ENCODE data around the gene SLC22A3.
"Not testable (repeated sequence)": the region's sequence is repeated elsewhere in the genome, so short reads cannot be mapped to it uniquely, and the experiment has no call there.

Gene SLC22A3

DNA sequence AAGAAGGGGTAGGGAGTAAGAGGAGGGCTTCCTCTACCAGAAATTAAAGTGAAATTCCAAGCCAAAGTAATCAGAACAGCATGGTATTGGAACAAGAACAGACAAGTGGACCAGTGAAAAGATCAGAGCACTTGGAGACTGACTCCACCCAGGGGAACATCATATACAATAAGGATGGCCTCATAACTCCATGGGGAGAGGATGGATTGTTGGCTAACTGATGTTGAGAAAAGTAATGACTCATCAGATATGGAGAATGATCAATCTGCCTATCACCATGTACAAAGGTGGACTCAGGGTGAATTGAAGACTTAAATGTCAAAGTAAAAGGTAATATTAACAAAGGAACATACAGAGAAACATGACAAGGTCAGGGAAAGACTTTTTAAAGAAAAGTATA lies 12.8 kb downstream of the SLC22A3 start:
- H3K4me1 ChIP-seq (ENCODE audit: control insufficient read depth, insufficient read depth, low read length), result no peaks in the 10 kb centered on the region
- H3K9me3 ChIP-seq (ENCODE audit: control insufficient read depth, insufficient read depth, low read length), result no peaks in the 10 kb centered on the region
- no peaks in the 10 kb centered on the region for H3K27me3 ChIP-seq (ENCODE audit: control insufficient read depth, insufficient read depth, low read length)
- H3K4me3 ChIP-seq (ENCODE audit: low read depth, low read length), result no peak overlapping the region
- no peaks in the 10 kb centered on the region for H3K36me3 ChIP-seq (ENCODE audit: control insufficient read depth, insufficient read depth, low read length)
- no peak overlapping the region for H3K9ac ChIP-seq (ENCODE audit: low read depth, low read length)

DNA sequence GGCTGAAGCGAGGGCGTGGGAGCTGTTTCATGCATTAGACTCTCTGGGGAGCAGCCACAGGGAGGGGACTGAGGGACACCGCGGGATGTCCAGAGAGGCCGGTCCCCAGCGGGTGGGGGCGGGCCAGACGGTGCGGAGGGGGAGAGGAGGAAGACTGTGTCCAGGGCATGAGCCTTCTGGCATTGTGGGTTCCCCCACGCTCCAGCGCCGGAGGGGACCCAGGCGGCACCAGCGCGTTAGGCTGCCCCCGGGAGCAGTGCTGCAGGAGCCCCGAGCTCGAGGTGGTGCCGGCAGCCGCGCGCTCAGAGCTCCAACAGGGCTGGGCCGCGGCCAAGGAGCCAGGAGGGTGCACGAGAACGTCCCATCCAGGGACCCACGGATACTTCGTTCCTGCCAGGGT lies 14.4 kb downstream of the SLC22A3 start:
- Histone ChIP-seq H3K9me3 (ENCODE audit: control insufficient read depth, insufficient read depth, low read length) (no peaks in the 10 kb centered on the region), H3K4me1 (ENCODE audit: control insufficient read depth, insufficient read depth, low read length) (no peaks in the 10 kb centered on the region), H3K27me3 (ENCODE audit: control insufficient read depth, insufficient read depth, low read length) (no peaks in the 10 kb centered on the region)

DNA sequence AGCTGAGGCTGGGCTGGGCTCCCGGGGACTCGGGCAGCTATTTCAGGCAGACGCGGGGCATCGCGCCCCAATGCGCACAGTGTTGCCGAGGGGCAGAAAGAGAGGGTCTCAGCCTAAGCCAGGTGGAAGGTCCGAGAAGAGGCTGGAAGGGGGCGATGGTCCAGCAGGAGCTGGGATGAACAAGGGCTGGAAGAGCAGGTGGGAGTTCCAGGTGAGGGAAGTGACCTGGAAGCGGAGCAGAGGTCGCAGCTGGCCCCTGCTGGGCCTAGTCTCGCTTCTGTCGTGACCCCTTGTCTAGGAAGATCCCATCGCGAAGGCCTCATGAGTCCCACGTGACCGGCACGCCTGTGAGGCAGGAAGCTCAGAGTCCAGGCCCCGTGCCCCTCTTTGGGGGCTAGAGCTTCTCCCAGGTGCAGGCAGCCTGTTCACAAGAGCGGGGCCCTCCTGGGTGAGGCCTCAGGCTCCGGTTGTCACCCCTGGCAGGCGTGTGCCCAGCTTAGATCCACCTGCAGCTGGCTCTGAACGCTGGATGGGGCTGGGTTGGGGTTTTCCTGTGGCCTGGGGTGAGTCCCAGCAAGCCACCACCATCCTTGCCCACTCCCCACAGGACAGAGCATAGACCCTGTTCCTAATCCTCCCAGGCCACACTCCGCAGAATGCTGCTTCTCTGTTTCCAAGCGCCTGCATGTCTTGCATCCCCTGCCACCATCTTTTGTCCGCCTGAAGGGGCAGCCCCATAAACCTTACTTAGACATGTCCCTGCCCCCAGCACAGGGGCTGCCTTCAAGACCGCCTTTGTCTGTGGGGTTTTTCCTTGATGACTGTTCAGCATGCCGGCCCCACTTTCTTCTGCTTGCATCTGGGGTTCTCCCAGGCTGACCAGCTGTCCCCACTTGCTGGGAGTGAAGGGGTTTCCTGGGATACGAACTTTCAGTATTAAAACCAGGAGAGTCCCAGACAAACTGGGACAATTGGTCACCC lies 15.1 kb downstream of the SLC22A3 start:
- no peaks in the 10 kb centered on the region for H3K36me3 ChIP-seq (ENCODE audit: control insufficient read depth, insufficient read depth, low read length)
- no peaks in the 10 kb centered on the region for H3K27me3 ChIP-seq (ENCODE audit: control insufficient read depth, insufficient read depth, low read length)
- H3K4me3 ChIP-seq (ENCODE audit: low read depth, low read length), result no peak overlapping the region

More for the DNA sequence above, 14.4 kb downstream of the SLC22A3 start:
- no peak overlapping the region for H3K9ac ChIP-seq (ENCODE audit: low read depth, low read length)
- no peak overlapping the region for H3K4me3 ChIP-seq (ENCODE audit: low read depth, low read length)
- no peaks in the 10 kb centered on the region for H3K36me3 ChIP-seq (ENCODE audit: control insufficient read depth, insufficient read depth, low read length)

DNA sequence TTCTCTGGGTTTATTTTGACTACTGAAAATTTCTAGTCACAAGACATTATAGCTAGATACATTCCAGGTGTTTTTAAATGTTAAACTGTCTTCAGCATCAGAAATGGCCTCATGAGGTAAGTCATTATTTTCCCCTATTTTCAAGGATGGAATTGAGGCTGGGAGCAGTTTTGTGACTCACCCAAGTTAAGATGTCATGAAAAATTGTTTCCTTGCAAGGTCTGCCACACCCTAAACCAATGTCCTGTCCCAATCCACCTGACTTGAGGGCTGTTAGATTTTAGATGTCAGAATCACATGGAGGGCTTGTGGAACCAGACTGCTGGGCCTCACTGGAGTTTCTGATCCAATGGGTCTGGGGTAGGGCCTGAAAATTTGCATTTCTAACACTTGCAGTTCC lies 16.9 kb downstream of the SLC22A3 start:
- H3K27me3 ChIP-seq (ENCODE audit: control insufficient read depth, insufficient read depth, low read length), result no peaks in the 10 kb centered on the region
- no peak overlapping the region for H3K9ac ChIP-seq (ENCODE audit: low read depth, low read length)
- no peaks in the 10 kb centered on the region for H3K9me3 ChIP-seq (ENCODE audit: control insufficient read depth, insufficient read depth, low read length)
- no peak overlapping the region for H3K4me3 ChIP-seq (ENCODE audit: low read depth, low read length)
- H3K36me3 ChIP-seq (ENCODE audit: control insufficient read depth, insufficient read depth, low read length), result no peaks in the 10 kb centered on the region
- no peaks in the 10 kb centered on the region for H3K4me1 ChIP-seq (ENCODE audit: control insufficient read depth, insufficient read depth, low read length)

More for the DNA sequence above, 15.1 kb downstream of the SLC22A3 start:
- no peaks in the 10 kb centered on the region for H3K9me3 ChIP-seq (ENCODE audit: control insufficient read depth, insufficient read depth, low read length)
- no peak overlapping the region for H3K9ac ChIP-seq (ENCODE audit: low read depth, low read length)
- H3K4me1 ChIP-seq (ENCODE audit: control insufficient read depth, insufficient read depth, low read length), result no peaks in the 10 kb centered on the region

DNA sequence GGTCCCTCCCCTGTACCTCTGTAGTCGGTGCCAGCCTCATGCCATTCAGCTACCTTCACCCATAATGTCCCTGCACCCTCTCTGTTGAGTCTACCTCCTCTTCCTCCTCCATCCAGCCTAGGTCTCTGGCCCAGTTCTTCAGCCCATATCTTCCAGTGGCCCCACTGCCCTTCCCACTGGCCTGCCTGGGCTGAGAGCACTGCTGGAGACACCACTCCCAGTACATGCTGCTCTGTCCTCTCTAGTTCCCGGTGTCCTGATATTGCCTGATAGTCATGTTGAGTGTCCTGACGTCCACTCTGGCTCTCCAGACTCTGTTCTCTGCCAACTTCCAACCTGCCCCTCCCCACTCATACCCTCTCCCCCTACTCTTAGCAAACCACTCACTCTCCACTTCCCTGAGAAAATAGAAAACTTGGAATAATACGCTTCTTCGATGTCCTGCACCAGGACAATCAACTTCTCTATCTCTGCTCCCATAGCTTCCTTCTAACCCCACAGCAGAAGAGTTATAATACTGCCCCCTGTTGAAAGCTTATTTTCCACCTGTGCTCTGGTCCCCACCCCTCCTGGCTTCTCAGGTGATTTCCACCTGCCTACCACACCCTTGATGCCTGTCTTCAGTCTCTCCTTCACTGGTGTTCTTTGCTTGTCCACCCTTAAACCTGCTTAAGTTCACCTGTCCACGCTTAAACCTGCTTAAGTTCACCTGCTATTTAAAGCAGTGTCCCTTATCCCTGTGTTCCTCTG lies 19.8 kb downstream of the SLC22A3 start:
- Histone ChIP-seq H3K4me3 (ENCODE audit: low read depth, low read length) (no peak overlapping the region), H3K9me3 (ENCODE audit: control insufficient read depth, insufficient read depth, low read length) (no peaks in the 10 kb centered on the region), H3K4me1 (ENCODE audit: control insufficient read depth, insufficient read depth, low read length) (no peaks in the 10 kb centered on the region), H3K9ac (ENCODE audit: low read depth, low read length) (no peak overlapping the region), H3K36me3 (ENCODE audit: control insufficient read depth, insufficient read depth, low read length) (no peaks in the 10 kb centered on the region), H3K27me3 (ENCODE audit: control insufficient read depth, insufficient read depth, low read length) (no peaks in the 10 kb centered on the region)

DNA sequence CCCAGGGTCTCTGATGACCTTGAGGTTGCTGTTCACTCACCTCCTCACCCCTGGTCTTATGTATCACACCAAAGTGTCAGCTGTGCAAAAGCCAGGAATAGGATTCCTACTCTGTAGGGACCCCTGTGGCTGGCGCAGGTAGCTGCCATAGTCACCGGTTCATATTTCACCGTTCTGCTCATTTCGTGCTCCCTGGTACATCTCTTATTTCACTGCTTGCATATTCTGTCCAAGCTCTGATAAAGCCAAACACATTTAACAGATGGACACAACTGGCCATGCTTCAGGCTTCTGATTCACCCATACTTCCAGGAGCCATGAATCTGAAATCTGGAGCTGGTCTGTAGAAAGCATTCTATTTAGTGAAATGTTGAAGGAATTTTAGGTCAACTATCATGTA lies 20.5 kb downstream of the SLC22A3 start:
- Histone ChIP-seq H3K4me1 (ENCODE audit: control insufficient read depth, insufficient read depth, low read length) (no peaks in the 10 kb centered on the region), H3K27me3 (ENCODE audit: control insufficient read depth, insufficient read depth, low read length) (no peaks in the 10 kb centered on the region), H3K4me3 (ENCODE audit: low read depth, low read length) (no peak overlapping the region), H3K9ac (ENCODE audit: low read depth, low read length) (no peak overlapping the region), H3K9me3 (ENCODE audit: control insufficient read depth, insufficient read depth, low read length) (no peaks in the 10 kb centered on the region), H3K36me3 (ENCODE audit: control insufficient read depth, insufficient read depth, low read length) (no peaks in the 10 kb centered on the region)

DNA sequence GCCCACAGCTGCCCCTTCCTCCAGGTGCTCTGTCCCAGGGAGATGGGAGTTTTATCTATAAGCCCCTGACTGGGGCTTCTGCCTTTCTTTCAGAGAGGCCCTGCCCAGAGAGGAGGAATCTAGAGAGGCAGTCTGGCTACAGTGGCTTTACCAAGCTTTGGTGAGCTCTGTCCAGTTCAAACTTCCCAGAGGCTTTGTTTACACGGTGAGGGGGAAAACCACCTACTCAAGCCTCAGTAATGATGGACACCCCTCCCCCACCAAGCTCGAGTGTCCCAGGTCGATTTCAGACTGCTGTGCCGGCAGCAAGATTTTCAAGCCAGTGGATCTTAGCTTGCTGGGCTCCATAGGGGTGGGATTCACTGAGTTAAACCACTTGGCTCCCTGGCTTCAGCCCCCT lies 25.4 kb downstream of the SLC22A3 start:
- not testable (repeated sequence) for H3K9ac ChIP-seq (ENCODE audit: low read depth, low read length); H3K36me3 ChIP-seq (ENCODE audit: control insufficient read depth, insufficient read depth, low read length); H3K4me3 ChIP-seq (ENCODE audit: low read depth, low read length); H3K4me1 ChIP-seq (ENCODE audit: control insufficient read depth, insufficient read depth, low read length); H3K27me3 ChIP-seq (ENCODE audit: control insufficient read depth, insufficient read depth, low read length); H3K9me3 ChIP-seq (ENCODE audit: control insufficient read depth, insufficient read depth, low read length)

DNA sequence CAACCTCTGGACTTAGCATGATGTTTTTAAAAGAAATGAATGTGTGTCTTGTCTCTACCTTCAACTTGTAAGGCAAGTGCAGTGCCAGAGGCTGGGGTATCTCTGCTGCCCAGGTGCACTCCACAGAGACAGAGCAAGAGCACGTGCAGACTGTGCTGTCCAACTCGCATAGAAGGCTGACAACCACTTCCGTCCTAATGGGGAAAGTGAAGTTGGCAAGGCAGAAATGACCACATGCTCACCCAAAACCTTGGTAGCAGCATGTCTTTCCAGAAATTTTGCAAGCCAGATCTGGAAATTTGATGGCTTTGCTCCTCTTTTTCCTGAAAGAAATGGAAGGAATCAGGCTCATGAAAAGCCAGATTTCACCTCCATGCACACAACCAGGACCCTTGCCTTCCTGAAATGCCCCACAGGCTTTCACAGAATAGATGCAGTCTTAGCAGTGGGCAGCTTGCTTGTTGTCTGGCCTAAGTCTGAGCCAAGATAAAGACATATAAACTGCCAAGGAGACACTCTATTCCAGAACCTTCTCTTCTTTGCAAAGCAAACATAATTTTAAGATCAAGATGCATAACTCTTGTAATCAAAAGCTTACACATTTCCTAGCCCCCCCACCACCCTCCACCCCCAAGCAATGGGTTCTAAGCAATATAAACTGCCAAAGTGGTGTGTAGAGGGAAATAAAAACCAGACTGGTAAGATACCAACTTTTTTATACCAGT lies 26.8 kb downstream of the SLC22A3 start:
- Histone ChIP-seq H3K36me3 (ENCODE audit: control insufficient read depth, insufficient read depth, low read length) (no peaks in the 10 kb centered on the region), H3K9ac (ENCODE audit: low read depth, low read length) (no peak overlapping the region), H3K9me3 (ENCODE audit: control insufficient read depth, insufficient read depth, low read length) (no peaks in the 10 kb centered on the region), H3K27me3 (ENCODE audit: control insufficient read depth, insufficient read depth, low read length) (no peaks in the 10 kb centered on the region), H3K4me1 (ENCODE audit: control insufficient read depth, insufficient read depth, low read length) (no peaks in the 10 kb centered on the region), H3K4me3 (ENCODE audit: low read depth, low read length) (no peak overlapping the region)

DNA sequence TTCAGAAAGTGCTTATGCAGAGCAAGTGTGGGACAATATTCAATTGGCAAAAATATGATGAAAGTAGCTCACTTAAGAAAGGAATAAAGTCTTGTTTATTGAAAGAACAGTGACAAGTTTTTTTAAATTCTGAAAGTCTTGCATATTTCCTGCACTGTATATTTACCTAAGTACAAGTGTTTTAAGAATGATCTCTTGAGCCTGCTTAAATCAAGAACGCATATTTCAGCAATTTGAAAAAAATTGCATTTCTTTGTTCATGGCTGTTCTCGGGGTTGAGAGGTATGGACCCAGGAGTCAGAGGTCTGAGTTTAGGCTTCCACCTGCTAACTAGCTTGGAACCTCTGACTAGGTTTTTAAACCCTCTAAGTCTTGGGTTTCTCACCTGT lies 27.4 kb downstream of the SLC22A3 start:
- Histone ChIP-seq H3K36me3 (ENCODE audit: control insufficient read depth, insufficient read depth, low read length) (no peaks in the 10 kb centered on the region), H3K4me3 (ENCODE audit: low read depth, low read length) (no peak overlapping the region), H3K9me3 (ENCODE audit: control insufficient read depth, insufficient read depth, low read length) (no peaks in the 10 kb centered on the region), H3K4me1 (ENCODE audit: control insufficient read depth, insufficient read depth, low read length) (no peaks in the 10 kb centered on the region), H3K27me3 (ENCODE audit: control insufficient read depth, insufficient read depth, low read length) (no peaks in the 10 kb centered on the region), H3K9ac (ENCODE audit: low read depth, low read length) (no peak overlapping the region)

DNA sequence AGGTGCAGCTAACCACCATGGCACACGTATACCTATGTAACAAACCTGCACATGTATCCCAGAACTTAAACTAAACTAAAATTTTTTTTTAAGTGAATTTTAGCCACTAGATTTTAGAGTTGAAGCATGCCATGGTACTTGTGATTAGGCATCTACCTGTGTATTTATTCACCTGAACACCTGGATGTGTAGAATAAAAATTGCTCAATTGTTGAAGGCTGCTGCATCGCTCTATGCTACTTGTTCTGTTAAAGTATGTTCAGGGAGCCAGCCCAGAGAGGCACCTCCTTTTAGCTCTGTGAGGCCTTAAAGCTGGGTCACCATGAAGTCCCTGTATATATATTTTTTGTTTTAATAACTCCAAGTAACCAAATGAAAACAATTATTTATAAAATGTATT lies 28.3 kb downstream of the SLC22A3 start:
- no peaks in the 10 kb centered on the region for H3K9me3 ChIP-seq (ENCODE audit: control insufficient read depth, insufficient read depth, low read length)
- H3K4me1 ChIP-seq (ENCODE audit: control insufficient read depth, insufficient read depth, low read length), result no peaks in the 10 kb centered on the region
- H3K27me3 ChIP-seq (ENCODE audit: control insufficient read depth, insufficient read depth, low read length), result no peaks in the 10 kb centered on the region
- H3K36me3 ChIP-seq (ENCODE audit: control insufficient read depth, insufficient read depth, low read length), result no peaks in the 10 kb centered on the region
- no peak overlapping the region for H3K9ac ChIP-seq (ENCODE audit: low read depth, low read length)
- H3K4me3 ChIP-seq (ENCODE audit: low read depth, low read length), result no peak overlapping the region

DNA sequence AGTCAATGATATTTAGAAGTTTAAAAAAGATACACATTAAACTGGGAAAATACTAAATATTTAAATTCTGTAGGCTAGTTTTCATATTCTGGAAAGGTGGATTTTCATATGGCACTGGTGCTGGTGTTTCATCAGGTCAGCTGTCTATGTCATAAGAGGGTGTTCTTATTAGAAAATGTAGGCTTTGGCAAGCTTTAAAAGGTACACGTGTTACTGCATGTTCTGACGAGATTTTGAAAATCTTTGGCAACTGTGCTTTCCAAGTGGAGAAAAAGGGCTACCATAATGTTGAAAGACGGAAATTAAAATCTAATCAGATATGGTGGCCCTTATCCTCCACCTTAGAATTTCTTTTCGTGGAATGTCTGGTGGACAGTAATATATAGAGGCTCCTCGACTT lies 30.0 kb downstream of the SLC22A3 start:
- Histone ChIP-seq H3K4me3 (ENCODE audit: low read depth, low read length) (no peak overlapping the region), H3K9me3 (ENCODE audit: control insufficient read depth, insufficient read depth, low read length) (no peaks in the 10 kb centered on the region)

More for the DNA sequence above, 30.0 kb downstream of the SLC22A3 start:
- Histone ChIP-seq H3K27me3 (ENCODE audit: control insufficient read depth, insufficient read depth, low read length) (no peaks in the 10 kb centered on the region), H3K9ac (ENCODE audit: low read depth, low read length) (no peak overlapping the region), H3K4me1 (ENCODE audit: control insufficient read depth, insufficient read depth, low read length) (no peaks in the 10 kb centered on the region), H3K36me3 (ENCODE audit: control insufficient read depth, insufficient read depth, low read length) (no peaks in the 10 kb centered on the region)

All from iPS-15b (cell line).